Progenitor cell of endocrine pancreas (in vitro differentiated cells): Measurements from ENCODE around the gene CLTB. TPM values are rescaled to one million over a fixed set of nuclear protein-coding genes. Genes with fewer than 3 reads are reported as not detected.
A peak's percentile ranks its signal among the peaks of the same experiment; 100 is the strongest.
"Not testable (repeated sequence)": the region's sequence is repeated elsewhere in the genome, so short reads cannot be mapped to it uniquely, and the experiment has no call there.

ENCODE experiments used
- DNase-seq: peaks from one replicate; pipeline ENCODE4 v3.0.0; 2021; ENCODE audit warnings: low spot score; ENCODE audit not compliant: unreplicated experiment
- H3K27ac Mint-ChIP-seq: 2 replicates; pipeline ENCODE4 v1.8.0; 2021; ENCODE audit warnings: mild to moderate bottlenecking, moderate library complexity, mixed read lengths
- H3K27me3 Mint-ChIP-seq: 2 replicates; pipeline ENCODE4 v1.8.0; 2021; ENCODE audit warnings: mixed read lengths
- H3K36me3 Mint-ChIP-seq: 2 replicates; pipeline ENCODE4 v1.8.0; 2022; ENCODE audit warnings: mixed read lengths; ENCODE audit not compliant: insufficient read depth
- H3K4me1 Mint-ChIP-seq: 2 replicates; pipeline ENCODE4 v1.8.0; 2021; ENCODE audit warnings: low read depth, mixed read lengths
- H3K4me3 Mint-ChIP-seq: 2 replicates; pipeline ENCODE4 v1.8.0; 2021; ENCODE audit warnings: low read depth, mild to moderate bottlenecking, moderate library complexity, mixed read lengths
- H3K9me3 Mint-ChIP-seq: 2 replicates; pipeline ENCODE4 v1.8.0; 2021; ENCODE audit warnings: low read depth, mixed read lengths
- CTCF ChIP-seq: fragments of 200-600 bp; sonication (generic); IDR thresholded peaks from one replicate; pipeline ENCODE4 v1.5.0; 2021; ENCODE audit warnings: antibody characterized with exemption, mild to moderate bottlenecking; ENCODE audit not compliant: unreplicated experiment
- total RNA-seq: library from RNA; stranded (reverse); gene quantifications from 2 replicates; pipeline ENCODE4 v1.2.1, GENCODE V29; 2021

CLTB gene
- total RNA-seq, 1 donor from 2014 or later, result 29.1 TPM

- TF ChIP-seq CTCF, result no peak
- Mint-ChIP-seq H3K27ac (no peak overlapping the region), H3K27me3 (peaks cover 6% of the 10 kb centered on the region), H3K36me3 (peaks cover 1% of the 10 kb centered on the region), H3K4me3 (peak overlapping the region; percentile 44), H3K9me3 (no peaks in the 10 kb centered on the region), H3K4me1 (peaks cover 16% of the 10 kb centered on the region)
- no peak for DNase-seq
Observed at GRCh38 chr5:176446028-176446665, 29.8 kb upstream of the CLTB start.

- Mint-ChIP-seq H3K27me3 (peaks cover 6% of the 10 kb centered on the region), H3K9me3 (no peaks in the 10 kb centered on the region), H3K36me3 (no peaks in the 10 kb centered on the region), H3K4me1 (peaks cover 18% of the 10 kb centered on the region), H3K27ac (no peak overlapping the region), H3K4me3 (no peak overlapping the region)
- no peak for TF ChIP-seq CTCF
- no peak for DNase-seq
Observed at GRCh38 chr5:176444742-176445141, 28.4 kb upstream of the CLTB start.

GRCh38 chr5:176442911-176443310 lies 26.6 kb upstream of the CLTB start:
- H3K27ac Mint-ChIP-seq, result not testable (repeated sequence)

GRCh38 chr5:176441921-176442323 lies 25.6 kb upstream of the CLTB start:
- H3K27ac Mint-ChIP-seq, result no peak overlapping the region
- no peak for DNase-seq
- H3K4me3 Mint-ChIP-seq, result no peak overlapping the region

More at GRCh38 chr5:176442911-176443310, 26.6 kb upstream of the CLTB start:
- peaks cover 11% of the 10 kb centered on the region for H3K4me1 Mint-ChIP-seq
- not testable (repeated sequence) for DNase-seq, H3K4me3 Mint-ChIP-seq, H3K27me3 Mint-ChIP-seq, H3K9me3 Mint-ChIP-seq, H3K36me3 Mint-ChIP-seq

GRCh38 chr5:176440927-176441706 lies 24.8 kb upstream of the CLTB start:
- no peak for DNase-seq
- H3K27ac Mint-ChIP-seq, result no peak overlapping the region
- peaks cover 6% of the 10 kb centered on the region for H3K4me1 Mint-ChIP-seq
- H3K27me3 Mint-ChIP-seq, result peaks cover 6% of the 10 kb centered on the region
- TF ChIP-seq CTCF, result no peak
- H3K4me3 Mint-ChIP-seq, result no peak overlapping the region
- H3K9me3 Mint-ChIP-seq, result no peaks in the 10 kb centered on the region
- no peaks in the 10 kb centered on the region for H3K36me3 Mint-ChIP-seq

More at GRCh38 chr5:176441921-176442323, 25.6 kb upstream of the CLTB start:
- H3K9me3 Mint-ChIP-seq, result no peaks in the 10 kb centered on the region
- peaks cover 6% of the 10 kb centered on the region for H3K27me3 Mint-ChIP-seq
- H3K36me3 Mint-ChIP-seq, result no peaks in the 10 kb centered on the region
- no peak for TF ChIP-seq CTCF
- H3K4me1 Mint-ChIP-seq, result peaks cover 9% of the 10 kb centered on the region
